Stimulated activated CD8-positive, alpha-beta memory T cell treated with anti-CD3 and anti-CD28 coated beads, Interleukin-12 subunit alpha, Interleukin-12 subunit beta, amount 100 ng/mL, for 4 hours (primary cell): ENCODE measurements around the gene CD40.
"Not testable (repeated sequence)": the region's sequence is repeated elsewhere in the genome, so short reads cannot be mapped to it uniquely, and the experiment has no call there.

Experiments
- DNase-seq: peaks from one replicate; pipeline ENCODE4 v3.0.0-alpha.2; 2020; ENCODE audit warnings: low read depth

The CD40 gene

DNA sequence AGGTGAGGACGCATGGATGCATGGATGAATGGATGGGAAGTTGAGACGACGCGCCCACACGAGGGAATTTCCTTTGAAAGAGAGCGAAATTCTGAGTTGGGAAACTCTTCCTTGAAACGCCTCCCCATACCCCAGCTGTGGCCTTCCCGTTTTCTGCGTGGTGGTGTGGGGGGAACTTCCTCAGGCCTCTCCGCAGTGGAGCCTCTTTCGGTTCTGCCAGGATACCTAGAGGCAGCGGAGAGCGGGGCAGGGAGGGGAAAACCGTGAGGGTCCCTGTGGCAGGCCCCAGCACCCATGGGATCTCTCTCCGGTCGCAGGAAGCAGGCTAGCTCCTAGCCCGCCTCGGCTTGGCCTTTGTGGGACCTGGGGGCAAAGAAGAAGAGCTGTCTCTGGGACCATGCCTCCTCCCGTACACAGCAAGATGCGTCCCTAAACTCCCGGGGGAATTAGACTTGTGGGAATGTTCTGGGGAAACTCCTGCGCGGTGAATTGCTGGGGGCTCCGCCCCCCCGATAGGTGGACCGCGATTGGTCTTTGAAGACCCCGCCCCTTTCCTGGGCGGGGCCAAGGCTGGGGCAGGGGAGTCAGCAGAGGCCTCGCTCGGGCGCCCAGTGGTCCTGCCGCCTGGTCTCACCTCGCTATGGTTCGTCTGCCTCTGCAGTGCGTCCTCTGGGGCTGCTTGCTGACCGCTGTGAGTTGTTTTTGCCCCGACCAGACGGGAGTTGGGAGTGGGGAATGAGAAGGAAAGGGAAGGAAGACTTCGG is at the start of gene CD40:
Gene CD40 (plus strand): TSS at position 611 of the 764 bp plus-strand sequence. CDS start 30 bp downstream, at position 641.
- DNase-seq, result peak; percentile 60

DNA sequence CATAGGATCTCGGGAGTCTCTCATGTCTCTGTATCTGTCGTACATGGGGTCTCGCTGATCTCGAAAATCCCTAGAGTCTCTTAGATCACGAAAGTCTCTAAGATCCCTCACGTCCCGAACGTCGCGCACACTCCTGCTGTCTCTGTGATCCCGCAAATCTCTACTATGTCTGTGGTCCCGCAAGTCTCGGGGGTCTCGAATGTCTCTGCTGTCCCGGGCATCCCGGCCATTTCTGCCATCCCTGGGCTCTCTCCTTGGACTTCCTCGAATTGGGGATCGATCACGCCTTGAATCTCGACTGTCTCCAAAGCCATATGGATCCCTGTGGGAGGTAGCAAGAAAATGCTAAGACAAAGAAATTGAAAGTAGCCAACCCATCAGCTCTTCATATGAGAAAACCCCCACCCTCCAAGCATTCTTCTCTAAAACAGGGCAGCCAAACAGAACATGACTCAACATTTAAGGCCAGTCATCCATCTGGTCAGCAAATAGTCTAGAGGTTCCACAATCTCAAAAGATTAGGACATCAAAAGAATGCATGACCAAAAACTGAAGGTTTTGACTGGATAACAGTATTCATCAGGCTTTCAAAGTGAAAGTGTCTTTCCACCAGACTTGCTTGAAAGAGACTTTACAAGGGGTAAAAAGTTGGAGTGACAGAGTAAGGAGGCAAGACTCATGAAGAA is 47.8 kb upstream of the CD40 start:
- DNase-seq, result no peak

DNA sequence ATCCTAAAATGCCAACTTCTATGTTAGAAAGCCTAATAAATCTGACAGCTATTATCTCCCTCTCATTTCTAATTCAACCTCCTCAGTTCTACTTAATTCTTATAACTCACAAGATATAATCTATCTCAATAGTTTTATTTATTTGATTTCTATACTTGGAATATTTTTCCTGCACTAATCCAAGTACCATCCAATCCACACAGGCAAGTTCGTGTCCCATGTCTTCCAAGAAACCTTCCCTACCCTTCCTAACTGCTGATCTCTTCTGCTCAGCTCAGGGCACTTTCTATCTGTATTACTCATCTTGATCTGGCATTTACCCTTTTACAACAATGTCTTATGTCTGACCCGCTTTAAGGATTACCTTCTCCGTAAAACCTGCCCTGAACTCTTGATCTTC is 46.5 kb upstream of the CD40 start:
- DNase-seq, result no peak

DNA sequence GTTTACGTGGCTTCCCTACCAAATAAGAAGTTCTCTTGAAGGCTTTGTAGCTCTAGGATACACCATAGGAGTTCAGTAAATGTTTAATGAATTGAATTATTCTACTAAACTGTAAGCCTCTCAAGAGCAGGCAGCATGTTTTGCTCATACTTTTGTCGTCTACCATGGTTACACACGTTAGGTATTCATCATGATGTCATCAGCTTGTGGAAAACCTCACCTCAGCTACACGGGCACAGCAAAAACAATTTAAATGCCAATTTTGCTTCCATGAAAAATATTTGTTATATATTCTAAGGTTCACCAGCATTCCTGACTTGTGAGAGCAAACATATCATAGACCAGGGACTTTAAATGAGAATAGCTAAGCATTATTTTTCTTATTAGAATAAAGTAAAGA is 45.1 kb upstream of the CD40 start:
- DNase-seq, result no peak

DNA sequence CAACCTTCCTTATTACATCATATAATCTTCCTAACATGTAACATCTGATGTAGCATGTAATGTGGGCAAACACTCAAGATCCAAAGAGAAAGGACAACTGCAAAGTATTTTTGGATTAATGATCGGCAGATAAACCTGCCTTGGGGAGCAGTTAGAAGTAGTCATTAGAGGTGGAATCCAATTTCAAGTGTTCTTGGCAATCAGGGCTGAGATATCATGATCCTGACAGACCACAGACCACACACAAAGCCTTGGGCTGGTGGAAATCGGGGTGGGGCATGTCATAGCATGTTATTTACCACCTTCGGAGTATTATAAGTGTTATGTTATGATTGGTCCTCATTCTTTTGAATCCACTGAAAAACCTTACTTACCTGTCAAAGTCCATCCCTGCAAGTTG is 44.7 kb upstream of the CD40 start:
- DNase-seq, result no peak

DNA sequence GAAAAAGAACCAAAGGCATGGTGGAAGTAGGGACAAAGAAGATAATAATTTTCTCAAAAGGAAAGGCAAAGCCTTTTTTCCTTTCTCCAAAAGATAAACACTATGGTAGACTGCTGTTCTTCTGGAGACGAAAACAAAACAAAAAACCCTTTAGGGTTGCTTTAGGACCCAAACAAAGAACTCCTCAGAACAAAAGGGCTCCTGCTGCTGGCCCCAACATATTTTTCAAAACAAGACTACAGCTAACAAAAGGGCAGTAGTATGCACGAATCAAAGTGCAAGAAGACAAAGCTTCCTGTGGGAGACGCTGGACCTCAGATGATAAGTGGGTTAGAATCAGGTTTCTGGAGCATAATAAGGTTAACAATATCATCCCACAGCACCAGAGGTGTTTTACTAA is 44.1 kb upstream of the CD40 start:
- DNase-seq, result no peak

DNA sequence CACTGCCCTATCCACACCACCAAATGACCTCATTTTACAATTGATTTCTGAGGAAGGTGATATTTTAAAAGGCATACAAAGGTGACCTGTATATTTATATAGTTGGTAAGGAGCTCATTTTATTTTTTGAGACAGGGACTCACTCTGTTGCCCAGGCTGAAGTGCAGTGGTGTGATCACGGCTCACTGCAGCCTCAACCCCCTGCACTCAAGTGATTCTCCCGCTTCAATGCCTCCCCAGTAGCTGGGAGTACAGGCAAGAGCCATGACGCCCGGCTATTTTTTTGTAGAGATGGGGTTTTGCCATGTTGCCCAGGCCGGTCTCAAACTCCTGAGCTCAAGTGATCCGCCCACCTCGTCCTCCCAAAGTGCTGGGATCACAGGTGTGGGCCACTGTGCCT is 41.3 kb upstream of the CD40 start:
- DNase-seq, result no peak

DNA sequence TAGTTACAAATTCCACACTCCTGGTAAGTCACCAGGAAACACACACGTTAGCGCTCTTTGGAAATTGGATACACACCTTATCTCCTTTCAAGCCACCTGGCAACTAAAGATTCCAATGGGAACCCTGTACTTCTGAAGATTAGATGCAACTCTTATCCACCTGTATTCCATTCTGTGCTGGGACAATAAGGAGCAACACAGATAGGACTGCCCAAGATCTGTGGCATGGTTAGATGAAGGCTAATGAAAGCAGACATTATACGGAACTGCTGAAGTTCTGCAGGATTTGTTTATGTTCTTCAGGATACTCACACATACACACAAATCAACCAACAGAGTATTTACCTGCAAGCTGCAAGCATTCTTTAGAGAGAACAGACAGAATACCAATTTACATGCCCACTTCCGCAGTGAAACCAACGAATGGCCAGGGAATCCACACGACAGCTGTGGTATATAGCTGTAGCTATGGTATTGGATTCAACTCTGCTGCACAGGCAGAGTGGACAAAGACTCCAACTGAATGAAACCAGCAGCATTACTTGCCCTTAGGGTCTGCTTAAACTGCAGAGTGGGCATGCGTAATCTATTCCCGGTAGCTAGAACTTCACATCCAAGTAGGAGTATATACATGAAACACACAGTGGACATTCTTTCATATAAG is 40.3 kb upstream of the CD40 start:
- no peak for DNase-seq

DNA sequence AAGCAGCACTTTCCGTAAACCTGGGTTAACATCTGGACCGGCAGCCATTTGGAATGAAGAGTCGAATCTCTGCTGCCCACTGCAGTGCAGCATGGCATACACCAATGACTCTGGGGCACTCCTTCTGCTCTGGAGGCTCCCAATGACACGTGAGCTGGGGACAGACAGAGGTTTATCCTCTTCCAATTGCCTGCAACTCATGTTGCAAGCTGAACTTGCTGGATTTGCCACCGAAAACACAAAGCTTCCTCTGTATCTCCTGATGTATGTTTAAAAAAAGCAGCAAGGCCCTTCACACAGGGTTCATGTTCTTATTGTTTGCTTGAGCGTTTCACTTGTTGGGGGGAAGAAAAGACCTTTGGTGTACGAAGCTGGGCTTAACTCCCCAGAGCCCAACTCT is 39.2 kb upstream of the CD40 start:
- DNase-seq, result no peak

DNA sequence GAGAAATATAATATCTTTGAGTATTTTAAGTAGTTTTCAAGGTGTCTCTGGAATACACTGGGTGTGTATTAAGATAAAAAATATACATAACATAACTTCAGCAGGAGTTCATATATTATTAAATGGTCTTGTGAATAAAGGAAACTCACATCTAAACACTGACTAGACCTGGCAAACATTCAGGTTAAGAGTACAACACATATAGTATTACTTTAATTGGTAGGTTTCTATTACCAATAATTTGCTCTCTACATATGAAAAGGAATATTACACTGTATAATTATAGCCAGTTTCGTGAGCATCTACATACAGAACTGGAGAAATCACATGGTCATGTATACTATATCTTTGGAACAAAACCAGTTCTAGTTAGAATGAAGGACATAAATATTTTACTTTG is 37.0 kb upstream of the CD40 start:
- no peak for DNase-seq

DNA sequence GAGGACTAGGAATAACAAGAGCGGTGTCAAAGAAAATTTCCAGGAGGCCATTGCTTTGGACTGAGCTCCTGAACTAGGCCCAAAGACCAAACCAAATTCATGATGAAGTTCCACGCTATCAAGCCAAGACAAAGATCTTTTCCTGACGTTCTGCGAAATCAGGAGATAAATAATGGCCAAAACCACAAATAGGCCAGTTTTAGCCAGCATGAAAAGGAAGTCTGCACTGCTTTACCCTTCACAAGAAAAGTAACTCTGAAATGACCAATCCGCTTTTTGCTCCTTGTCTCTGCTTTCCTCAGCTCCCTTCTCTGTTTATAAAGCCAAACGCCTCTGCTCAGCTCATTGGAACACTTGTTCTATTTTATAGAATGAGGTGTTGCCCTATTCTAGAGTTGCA is 35.0 kb upstream of the CD40 start:
- no peak for DNase-seq

DNA sequence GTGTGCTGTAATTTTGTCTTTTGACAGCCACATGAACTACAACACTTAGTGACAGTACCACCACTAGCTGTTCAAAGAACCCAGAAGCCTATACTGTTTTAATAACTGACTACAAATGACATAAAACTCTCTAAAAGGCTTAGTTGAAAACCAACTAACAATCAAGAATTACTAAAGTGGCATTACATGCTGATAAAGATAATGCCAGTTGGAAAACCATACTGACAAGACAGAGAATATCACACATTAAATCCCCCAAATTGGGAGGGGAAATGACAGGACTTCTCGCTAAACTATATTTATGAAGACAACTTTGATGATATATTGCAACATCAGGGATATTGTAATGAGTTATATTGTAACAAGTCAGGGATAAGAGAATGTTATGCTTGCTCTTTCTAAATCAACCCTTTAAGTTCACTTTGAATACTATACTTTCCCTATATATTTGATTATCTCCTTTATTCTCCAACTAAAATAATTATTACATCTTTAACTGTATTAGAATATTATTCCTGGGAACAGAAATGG is 34.5 kb upstream of the CD40 start:
- no peak for DNase-seq

DNA sequence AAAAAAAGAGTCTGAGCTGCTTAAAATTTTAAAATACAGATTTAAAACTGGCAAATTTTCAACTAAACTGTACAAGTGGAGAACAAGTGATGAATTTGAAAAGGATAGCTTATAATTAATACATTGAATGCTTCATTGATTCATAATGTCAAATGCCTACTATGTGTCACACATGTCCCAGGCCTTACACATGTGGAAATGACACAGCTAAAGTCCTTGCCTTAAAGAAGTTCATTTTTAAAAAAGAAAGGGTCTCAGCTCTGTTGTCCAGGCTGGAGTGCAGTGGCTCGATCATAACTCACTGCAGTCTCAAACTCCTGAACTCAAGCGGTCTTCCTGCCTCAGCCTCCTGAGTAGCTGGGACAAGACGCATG is 33.3 kb upstream of the CD40 start:
- DNase-seq, result no peak

DNA sequence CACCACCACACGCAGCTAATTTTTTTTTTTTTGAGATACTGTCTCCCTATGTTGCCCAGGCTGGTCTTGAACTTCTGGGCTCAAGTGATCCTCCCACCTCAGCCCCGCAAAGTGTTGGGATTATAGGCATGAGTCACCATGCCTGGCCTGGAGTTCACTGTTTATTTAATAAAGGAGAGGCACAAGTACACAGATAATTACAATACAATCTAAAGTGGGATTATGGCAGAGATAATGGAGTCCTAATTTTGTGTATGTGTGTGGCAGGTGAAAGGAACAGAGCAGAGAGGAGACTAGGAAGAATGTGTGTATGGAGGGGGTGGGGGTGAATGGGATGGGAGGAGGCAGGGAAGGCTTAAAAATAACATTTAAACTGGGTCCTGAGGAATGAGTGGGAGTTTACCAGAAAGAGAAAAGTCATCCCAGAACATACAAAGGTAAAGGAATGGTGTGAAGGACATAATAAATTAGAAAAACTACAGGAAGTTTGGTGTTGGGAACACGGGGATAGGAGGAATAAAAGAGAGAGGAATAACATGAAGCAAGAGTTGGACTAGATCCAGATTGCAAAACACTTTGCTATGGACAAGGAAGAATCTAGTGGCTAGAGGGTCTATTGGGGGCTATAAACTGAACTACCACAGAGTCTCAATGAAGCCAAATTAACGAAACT is 32.8 kb upstream of the CD40 start:
- no peak for DNase-seq

DNA sequence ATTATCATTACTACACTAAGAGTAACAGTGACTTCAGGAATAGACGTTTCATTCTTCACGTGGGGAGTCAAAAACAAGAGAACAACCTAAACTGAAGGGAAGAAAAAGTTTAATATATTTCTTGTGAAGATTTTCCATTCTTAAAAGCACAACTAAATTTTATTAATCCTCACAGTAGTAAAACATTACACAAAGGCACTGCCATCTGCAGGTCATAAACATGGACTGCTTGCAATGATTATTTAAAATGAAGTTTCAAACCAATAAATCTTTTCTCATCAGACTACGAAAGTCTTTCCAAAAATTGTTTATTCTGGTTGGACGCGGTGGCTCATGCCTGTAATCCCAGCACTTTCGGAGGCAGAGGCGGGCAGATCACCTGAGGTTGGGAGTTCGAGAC is 31.0 kb upstream of the CD40 start:
- DNase-seq, result no peak

DNA sequence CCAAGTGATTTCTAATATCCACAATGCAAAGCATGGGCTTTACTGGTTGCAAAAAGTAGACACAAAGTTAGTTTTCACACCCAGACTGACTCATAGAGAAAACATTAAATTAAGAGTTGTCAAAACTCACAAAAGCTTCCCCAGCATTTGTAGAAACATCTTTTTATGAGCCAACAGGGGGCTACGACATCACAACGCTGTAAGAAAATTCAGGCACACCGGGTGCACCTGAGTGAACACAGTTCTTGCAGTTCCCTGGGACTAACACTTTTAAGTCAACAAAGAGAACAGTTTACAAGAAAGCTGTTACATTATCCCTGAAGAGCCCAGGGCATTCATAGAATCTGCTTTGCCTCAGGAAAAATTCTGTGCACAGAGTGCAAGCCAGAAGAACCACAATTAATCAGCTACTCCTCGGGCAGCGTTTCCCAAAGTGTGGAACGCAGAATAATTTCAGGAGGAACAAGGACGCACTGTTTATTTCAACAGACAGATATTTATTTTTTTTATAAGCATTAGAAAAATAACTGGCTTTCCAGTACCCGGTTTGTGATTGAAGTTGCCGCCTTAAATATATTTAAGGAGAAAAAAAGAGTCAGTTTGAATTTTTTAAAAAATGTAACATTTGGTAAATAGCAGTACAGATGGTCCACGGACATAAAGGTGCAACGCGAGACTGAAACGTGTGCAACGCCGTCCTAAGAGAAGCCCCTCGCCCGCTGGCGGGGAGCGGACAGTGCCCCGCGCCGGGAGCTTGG is 29.5 kb upstream of the CD40 start:
- DNase-seq, result no peak

DNA sequence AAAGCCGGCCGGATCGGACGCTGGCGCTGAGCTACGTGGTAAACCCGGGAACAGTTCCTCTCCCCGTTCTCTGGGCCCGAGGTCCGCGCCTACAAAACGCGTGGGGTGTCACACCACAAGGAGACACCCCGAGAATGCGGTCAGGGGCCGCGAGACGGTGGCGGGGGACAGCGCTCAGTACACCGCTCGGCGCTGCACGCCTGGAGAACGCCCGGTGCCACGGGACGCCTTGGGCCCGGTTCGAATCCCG is 29.0 kb upstream of the CD40 start:
- DNase-seq, result no peak

DNA sequence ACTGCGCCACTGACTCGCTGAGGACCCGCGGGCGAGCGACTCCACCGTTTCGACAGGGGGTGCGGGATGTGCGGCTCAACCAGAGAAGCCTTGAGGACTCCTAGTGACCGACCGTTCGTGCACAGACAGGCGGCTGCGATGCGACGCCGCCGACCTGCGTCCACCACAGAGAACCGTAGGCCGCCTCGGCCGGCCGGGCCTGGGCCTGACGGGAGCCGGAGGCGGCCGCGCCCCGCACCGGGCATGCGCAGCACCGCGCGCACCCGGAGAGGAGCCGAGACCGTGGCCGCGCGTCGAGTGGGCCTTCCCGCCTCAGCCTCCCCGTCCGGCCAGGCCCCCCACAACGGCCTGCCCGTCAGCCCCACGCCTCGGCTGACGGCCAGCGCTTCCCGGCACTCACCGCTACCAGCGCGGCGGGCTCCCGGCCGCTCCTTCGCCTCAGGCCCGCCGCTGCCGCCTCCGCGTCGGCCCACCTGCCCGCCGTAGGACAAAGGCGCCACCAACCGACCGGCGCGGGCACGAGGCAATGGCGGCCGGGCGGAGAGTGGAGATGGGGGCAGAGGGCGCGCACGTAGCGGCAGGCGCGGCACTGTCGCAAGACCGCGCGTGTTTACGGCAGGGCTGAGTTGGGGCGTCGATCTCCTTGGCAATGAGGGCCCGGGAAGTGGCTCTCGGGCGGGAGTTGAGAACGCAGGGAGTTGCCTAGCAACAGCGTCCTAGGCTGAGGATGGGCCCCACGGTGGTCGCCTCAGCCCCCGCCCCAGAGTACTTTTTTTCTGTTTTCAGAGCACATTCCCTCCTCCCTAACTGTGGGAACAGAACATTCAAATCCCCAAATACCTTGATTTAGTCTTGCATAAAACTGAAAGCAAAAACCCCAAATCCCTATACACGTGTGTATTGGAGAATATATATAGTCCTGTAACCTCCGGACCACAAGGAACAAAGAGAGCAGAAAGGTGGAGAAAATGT is 28.4 kb upstream of the CD40 start, which contains the start of gene NCOA5:
Gene NCOA5 (minus strand): TSS at position 546 of the 972 bp plus-strand sequence. CDS start 10,538 bp downstream, outside the sequence.
- peak; percentile 93 for DNase-seq

DNA sequence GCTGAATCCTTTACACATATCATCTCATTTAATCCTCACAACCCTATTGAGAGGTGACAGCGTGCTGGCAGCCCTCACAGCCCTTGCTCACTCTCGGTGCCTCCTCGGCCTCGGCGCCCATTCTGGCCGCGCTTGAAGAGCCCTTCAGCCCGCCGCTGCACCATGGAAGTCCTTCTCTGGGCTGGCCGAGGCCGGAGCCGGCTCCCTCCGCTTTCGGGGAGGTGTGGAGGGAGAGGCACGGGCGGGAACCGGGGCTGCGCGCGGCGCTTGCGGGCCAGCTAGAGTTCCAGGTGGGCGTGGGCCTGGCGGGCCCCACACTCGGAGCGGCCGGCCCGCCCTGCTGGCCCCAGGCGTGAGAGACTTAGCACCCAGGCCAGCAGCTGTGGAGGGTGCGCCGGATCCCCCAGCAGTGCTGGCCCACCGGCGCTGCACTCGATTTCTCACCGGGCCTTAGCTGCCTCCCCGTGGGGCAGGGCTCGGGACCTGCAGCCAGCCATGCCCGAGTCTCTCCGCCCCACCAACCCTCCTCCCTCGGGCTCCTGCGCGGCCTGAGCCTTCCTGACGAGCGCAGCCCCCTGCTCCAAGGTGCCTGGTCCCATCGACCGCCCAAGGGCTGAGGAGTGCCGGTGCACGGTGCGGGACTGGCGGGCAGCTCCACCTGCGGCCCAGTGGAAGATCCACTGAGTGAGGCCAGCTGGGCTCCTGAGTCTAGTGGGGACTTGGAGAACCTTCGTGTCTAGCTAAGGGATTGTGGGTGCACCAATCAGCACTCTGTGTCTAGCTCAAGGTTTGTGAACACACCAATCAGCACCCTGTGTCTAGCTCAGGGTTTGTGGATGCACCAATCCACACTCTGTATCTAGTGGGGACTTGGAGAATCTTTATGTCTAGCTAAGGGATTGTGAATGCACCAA is 26.2 kb upstream of the CD40 start:
- DNase-seq, result not testable (repeated sequence)

DNA sequence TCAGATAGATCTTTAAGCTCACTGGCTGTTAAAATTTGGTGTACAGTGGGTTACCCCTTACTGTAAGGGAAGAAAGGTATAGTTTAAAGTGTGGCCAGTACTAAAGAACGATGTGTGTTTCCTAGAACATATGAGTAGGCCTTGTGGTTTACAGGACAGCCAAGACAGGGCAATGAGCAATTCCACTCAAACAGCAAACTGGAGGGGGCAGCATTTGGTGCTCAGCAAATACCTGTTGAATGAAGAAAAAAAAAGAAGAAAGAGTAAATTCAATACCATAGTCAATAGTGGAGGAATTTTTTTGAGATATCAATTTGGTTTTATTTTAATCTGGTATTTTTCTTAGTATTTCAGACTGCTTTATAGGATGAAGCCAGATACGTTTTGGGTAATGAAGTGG is 24.6 kb upstream of the CD40 start:
- DNase-seq, result no peak
